GM19025 (cell line): ENCODE results near the gene ZNF211.

Experiments
- ATAC-seq: cut with Tn5 transposase; IDR thresholded peaks from one replicate; pipeline ENCODE4 v1.9.1; 2021; ENCODE audit warnings: mild to moderate bottlenecking, low read depth, moderate library complexity; ENCODE audit not compliant: unreplicated experiment

ZNF211 gene

DNA sequence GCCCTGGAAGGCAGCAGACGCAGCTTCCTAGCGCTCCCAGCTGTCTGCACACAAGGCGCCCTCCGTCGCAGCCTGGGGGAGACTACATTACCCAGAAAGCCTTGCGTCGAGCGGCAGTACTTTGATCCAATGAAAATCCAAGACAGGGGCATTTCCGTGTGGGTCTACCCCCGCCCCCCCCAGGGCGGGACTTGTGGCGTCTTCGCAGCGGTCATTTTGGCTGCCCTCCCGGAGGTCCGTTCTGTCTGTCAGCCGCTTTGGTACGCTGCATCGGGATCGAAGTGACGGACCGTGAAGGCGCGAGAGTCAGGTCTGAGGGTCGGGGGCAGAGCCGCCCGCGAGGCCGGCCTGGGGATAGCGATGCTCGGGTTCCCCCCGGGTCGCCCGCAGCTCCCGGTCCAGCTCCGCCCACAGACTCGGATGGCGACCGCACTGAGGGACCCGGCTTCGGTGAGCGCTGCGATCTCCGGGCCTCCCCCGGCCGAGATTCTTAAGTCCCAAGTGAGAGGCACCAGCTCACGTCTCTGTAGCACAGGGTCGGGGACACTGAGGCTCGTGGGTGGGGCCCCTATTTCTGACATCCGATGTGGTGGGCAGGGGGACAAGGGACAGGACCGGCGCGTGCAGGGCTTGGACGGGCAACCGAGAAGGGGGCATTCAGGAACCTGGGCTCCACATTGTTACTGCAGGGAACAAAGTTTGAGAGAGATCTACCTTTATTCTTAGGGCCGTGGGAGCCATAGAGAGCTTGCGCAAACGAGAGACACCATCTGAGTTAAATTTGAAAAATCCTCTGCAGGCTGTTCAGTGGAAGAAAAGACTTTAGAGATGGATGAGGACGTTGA, at the start of gene ZNF211:
TSS of gene ZNF211 (plus strand) at position 182 of the 845 bp plus-strand sequence. CDS start at position 361, 179 bp downstream.
- ATAC-seq = peak; percentile 93

GRCh38 chr19:57583521-57584416, 49.2 kb upstream of the ZNF211 start, which contains the start of gene ZIK1:
ZIK1 (plus strand) TSS chr19:57584145; CDS start chr19:57584357, 212 bp downstream.
- ATAC-seq = peak; percentile 77

- no peak for ATAC-seq
Observed at GRCh38 chr19:57587529-57587928, 45.4 kb upstream of the ZNF211 start.

DNA sequence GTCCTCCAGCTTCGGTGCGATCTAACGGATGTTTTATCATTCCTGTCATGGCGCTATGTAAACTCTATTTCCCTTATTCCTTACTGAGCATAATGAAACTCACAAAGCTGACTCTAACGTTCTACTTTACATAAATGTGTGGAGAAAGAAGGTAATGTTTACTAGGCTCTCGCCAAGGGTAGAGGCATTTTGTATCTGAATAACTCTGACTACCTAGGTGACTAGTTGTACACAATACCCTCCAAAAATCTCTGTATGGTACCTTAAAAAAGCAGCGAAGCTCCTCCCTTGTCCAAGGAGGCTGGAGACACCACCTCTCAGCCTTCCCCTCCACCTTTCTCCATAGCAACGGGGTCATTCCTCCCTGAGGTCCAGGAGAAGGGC, 33.6 kb upstream of the ZNF211 start:
- ATAC-seq = no peak

- ATAC-seq = peak; percentile 99
Observed at GRCh38 chr19:57599761-57600383, 33.1 kb upstream of the ZNF211 start, which contains the start of gene ZNF530. ZNF530 (plus strand) TSS chr19:57599885; CDS start chr19:57604346, 4,461 bp downstream.

DNA sequence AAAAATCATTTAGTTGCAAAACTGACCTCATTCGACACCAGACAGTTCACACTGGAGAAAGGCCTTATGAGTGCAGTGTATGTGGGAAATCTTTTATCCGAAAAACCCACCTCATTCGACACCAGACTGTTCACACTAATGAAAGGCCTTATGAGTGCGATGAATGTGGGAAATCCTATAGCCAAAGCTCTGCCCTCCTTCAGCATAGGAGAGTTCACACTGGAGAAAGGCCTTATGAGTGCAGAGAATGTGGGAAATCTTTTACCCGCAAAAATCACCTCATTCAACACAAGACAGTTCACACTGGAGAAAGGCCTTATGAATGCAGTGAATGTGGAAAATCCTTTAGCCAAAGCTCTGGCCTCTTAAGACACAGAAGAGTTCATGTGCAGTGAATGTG, 26.0 kb upstream of the ZNF211 start:
- ATAC-seq = no peak

GRCh38 chr19:57611113-57611512, 21.9 kb upstream of the ZNF211 start:
- ATAC-seq = no peak

GRCh38 chr19:57613941-57614743, 18.8 kb upstream of the ZNF211 start, which contains the start of gene ZNF134:
ZNF134 (plus strand) TSS chr19:57614242; CDS start chr19:57619469, 5,227 bp downstream.
- peak; percentile 89 for ATAC-seq

DNA sequence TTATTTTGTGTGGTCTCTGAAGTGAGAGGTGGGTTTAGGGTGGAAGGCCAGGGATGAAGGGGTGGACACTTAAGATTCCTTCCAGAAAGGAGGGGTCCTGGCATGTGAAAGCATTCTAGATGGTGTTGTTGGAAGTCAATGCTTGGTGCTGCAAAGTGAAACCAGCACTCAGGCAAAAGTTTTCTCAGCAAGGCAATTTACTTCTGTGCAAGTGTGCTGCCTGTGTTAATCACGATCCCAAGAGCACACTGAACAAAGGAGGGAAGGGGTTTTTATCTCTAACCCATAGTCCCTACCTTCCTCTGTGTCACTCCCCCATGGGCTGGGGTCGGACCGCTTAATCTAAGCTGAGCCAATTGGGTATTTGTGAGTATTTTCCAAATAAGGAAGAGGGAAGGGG, 17.6 kb upstream of the ZNF211 start:
- no peak for ATAC-seq

DNA sequence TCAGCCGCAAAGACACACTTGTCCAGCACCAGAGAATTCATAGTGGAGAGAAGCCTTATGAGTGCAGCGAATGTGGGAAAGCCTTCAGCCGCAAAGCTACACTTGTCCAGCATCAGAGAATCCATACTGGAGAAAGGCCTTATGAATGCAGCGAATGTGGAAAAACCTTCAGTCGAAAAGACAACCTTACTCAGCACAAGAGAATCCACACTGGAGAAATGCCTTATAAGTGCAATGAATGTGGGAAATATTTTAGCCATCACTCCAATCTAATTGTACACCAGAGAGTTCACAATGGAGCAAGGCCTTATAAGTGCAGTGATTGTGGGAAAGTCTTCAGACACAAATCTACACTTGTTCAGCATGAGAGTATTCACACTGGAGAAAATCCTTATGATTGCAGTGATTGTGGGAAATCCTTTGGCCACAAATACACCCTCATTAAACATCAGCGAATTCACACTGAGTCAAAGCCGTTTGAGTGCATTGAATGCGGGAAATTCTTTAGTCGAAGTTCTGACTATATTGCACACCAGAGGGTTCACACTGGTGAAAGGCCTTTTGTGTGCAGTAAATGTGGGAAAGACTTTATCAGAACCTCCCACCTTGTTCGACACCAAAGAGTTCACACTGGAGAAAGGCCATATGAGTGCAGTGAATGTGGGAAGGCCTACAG, 12.2 kb upstream of the ZNF211 start:
- ATAC-seq = no peak

GRCh38 chr19:57623091-57623490, 9.9 kb upstream of the ZNF211 start:
- no peak for ATAC-seq

- no peak for ATAC-seq
Observed at GRCh38 chr19:57633832-57634131, 814 bp downstream of the ZNF211 start.

GRCh38 chr19:57637379-57637778, 4.4 kb downstream of the ZNF211 start:
- ATAC-seq = no peak

GRCh38 chr19:57641715-57642234, 8.8 kb downstream of the ZNF211 start:
- no peak for ATAC-seq

DNA sequence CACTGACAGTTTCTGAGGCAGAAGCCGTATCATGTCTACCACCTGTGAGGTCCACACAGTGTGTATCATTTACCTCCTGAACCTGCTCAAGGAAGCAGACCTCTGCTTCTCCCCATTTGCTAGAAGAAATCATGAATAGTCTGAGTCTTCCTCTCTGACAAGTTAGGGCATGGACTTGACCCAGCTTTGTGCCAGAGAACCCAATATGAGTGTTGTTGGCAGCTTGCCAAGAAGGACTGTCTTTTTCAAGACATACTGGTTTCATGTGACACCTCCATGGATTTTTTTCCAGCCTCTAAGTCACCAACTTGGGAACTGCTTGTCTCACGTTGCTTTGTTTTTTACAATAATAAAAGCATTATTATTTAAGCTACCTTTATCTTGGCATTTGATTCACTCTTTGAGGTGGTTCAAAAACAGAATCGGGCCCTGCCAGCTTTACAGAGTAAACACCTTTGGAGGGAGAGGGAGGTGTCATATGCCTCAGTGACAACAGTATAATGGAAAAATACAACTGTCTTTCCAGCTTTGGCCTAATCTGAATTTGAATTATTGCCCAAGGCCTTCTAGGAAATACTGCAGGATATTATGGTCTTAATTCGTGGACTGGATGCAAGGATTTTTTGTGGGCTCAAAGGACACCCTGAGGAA, 9.6 kb downstream of the ZNF211 start:
- no peak for ATAC-seq

DNA sequence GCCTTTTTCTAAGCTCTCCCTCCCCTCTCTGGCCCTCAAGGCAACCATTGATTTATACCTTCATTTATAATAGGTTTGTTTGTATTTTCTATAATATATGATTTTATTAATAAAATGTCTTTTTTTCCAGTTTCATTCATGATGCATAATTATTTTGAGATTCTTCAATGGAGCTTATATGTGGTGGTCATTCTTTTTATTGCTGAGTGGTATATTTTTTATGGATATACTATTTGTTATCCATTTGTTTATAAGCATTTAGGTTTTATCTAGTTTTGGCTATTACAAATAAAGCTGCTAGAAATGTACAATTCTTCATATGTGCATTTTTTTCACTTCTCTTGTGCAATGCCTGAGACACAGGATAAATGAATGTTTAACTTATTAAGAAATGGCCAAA, 10.8 kb downstream of the ZNF211 start:
- ATAC-seq = no peak

DNA sequence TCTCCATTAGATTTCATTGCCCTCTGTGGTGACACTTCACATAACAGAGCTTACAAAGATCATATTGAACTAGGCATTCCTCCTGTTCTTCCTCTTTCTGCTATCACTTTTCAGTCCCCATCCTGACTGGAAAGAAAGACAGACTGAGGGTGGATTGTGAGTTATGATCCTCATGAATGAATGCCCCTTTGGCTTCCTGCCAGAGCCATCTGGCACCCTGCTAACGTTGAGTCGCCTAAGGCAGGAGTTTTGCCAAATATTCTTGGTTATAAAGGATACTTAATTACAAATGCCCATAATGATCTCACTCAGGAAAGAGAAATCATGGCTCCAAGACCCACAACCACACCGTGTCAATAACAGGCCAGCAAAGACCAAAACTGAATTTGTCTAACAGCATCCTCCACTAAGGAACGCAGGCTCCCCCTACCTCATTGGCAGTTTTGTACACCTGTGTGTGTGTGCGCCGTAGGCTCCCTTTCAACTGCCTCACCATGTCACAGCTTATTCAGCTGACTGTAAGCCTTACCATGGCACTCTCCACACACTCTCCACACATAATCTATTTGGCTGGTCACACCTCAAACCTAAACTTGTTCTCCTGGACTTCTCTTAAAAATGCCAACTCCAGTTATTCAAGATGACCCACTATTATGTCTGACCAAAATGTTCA, 15.5 kb downstream of the ZNF211 start:
- no peak for ATAC-seq

- no peak for ATAC-seq
Observed at GRCh38 chr19:57651654-57651996, 18.7 kb downstream of the ZNF211 start.
